ENCODE measurements around the gene HIRA.
"Not testable (repeated sequence)": the region's sequence is repeated elsewhere in the genome, so short reads cannot be mapped to it uniquely, and the experiment has no call there.

The HIRA gene

GRCh38 chr22:19463491-19464469, 32.2 kb upstream of the HIRA start:
- no peak for DNase-seq (ENCODE audit: low spot score)

GRCh38 chr22:19463008-19463407, 31.5 kb upstream of the HIRA start:
- DNase-seq (ENCODE audit: low spot score), result no peak

GRCh38 chr22:19461506-19461905, 30.0 kb upstream of the HIRA start:
- no peak for DNase-seq (ENCODE audit: low spot score)

GRCh38 chr22:19460036-19460435, 28.5 kb upstream of the HIRA start:
- DNase-seq (ENCODE audit: low spot score), result no peak

GRCh38 chr22:19457828-19458428, 26.4 kb upstream of the HIRA start:
- DNase-seq (ENCODE audit: low spot score), result no peak

GRCh38 chr22:19456541-19456940, 25.0 kb upstream of the HIRA start:
- no peak for DNase-seq (ENCODE audit: low spot score)

GRCh38 chr22:19455585-19456370, 24.2 kb upstream of the HIRA start:
- DNase-seq (ENCODE audit: low spot score), result no peak

GRCh38 chr22:19455033-19455432, 23.5 kb upstream of the HIRA start:
- DNase-seq (ENCODE audit: low spot score), result no peak

- DNase-seq (ENCODE audit: low spot score), result no peak
Measured at GRCh38 chr22:19454156-19454555, 22.6 kb upstream of the HIRA start.

- no peak for DNase-seq (ENCODE audit: low spot score)
Measured at GRCh38 chr22:19453718-19454117, 22.2 kb upstream of the HIRA start.

GRCh38 chr22:19451570-19451969, 20.0 kb upstream of the HIRA start:
- no peak for DNase-seq (ENCODE audit: low spot score)

GRCh38 chr22:19450363-19451175, 19.0 kb upstream of the HIRA start:
- DNase-seq (ENCODE audit: low spot score), result no peak

GRCh38 chr22:19449422-19449767, 17.9 kb upstream of the HIRA start:
- no peak for DNase-seq (ENCODE audit: low spot score)

- DNase-seq (ENCODE audit: low spot score), result no peak
Measured at GRCh38 chr22:19448739-19449421, 17.3 kb upstream of the HIRA start.

- DNase-seq (ENCODE audit: low spot score), result peak; percentile 42
Measured at GRCh38 chr22:19448076-19448607, 16.6 kb upstream of the HIRA start.

GRCh38 chr22:19447330-19448075, 16.0 kb upstream of the HIRA start, which contains the start of gene C22orf39:
Gene C22orf39 (minus strand): TSS chr22:19447711. CDS start chr22:19447688, 23 bp downstream.
- peak; percentile 95 for DNase-seq (ENCODE audit: low spot score)

- DNase-seq (ENCODE audit: low spot score), result no peak
Measured at GRCh38 chr22:19446603-19447329, 15.2 kb upstream of the HIRA start.

GRCh38 chr22:19445279-19445982, 13.9 kb upstream of the HIRA start:
- DNase-seq (ENCODE audit: low spot score), result not testable (repeated sequence)
